Tibial nerve (tissue), 4 donors: ENCODE results near the gene TBX5. TPM values are rescaled to one million over a fixed set of nuclear protein-coding genes. Genes with fewer than 3 reads are reported as not detected.

ENCODE experiments used
- DNase-seq, 2 donors: peaks; one replicate each; pipeline ENCODE4 v3.0.0-alpha.2; 2019; ENCODE audit warnings: low spot score in 2 of 2
- H3K27ac ChIP-seq, 4 donors: fragments of 200-600 bp; sonication (generic) in 3 of 4; one replicate each; pipeline ENCODE4 v1.5.1; 2017 to 2019; ENCODE audit warnings: mild to moderate bottlenecking in 1 of 4
- H3K27me3 ChIP-seq, 2 donors: fragments of 200-600 bp; sonication (generic) in 1 of 2; one replicate each; pipeline versions ENCODE4 v1.5.1 to v1.6.0; 2017 to 2019
- H3K36me3 ChIP-seq, 3 donors: fragments of 200-600 bp; sonication (generic); one replicate each; pipeline ENCODE4 v1.5.1; 2018 to 2019
- H3K4me1 ChIP-seq, 4 donors: fragments of 200-600 bp; sonication (generic) in 3 of 4; one replicate each; pipeline ENCODE4 v1.5.1; 2017 to 2019
- H3K4me3 ChIP-seq, 4 donors: fragments of 200-600 bp; sonication (generic) in 3 of 4; one replicate each; pipeline ENCODE4 v1.5.1; 2017 to 2019; ENCODE audit warnings: mild to moderate bottlenecking in 1 of 4, moderate library complexity in 1 of 4
- H3K9me3 ChIP-seq, 4 donors: fragments of 200-600 bp; sonication (generic) in 3 of 4; one replicate each; pipeline ENCODE4 v1.5.1; 2017 to 2019
- EP300 ChIP-seq, 2 donors: sonication (generic); formaldehyde crosslinking; IDR thresholded peaks; one replicate each; pipeline ENCODE4 v1.6.1; 2017; ENCODE audit warnings: antibody characterized with exemption in 2 of 2, mild to moderate bottlenecking in 1 of 2
- POLR2A ChIP-seq, 2 donors: fragments of 450-650 bp; IDR thresholded peaks; one replicate each; pipeline ENCODE4 v1.6.1; 2017; ENCODE audit warnings: antibody characterized with exemption in 2 of 2, mild to moderate bottlenecking in 2 of 2, moderate library complexity in 2 of 2
- WGBS, 2 donors: methylation state at CpG; one replicate each; pipeline ENCODE4 v1.1.5; 2018; 5-methylcytosine and 5-hydroxymethylcytosine counted together
- total RNA-seq, 4 donors: library from RNA; depleted of rRNA; stranded (reverse); fragments of >200 nt; gene quantifications; one replicate each; pipeline ENCODE4 v1.1.0, GENCODE V29; 2016
- TF ChIP-seq, protein P1 (sequence below), 5 experiments: fragments of 200-600 bp in 3 of 5; fragments of 450-650 bp in 2 of 5; sonication (generic) in 3 of 5; IDR thresholded peaks; one replicate each; pipeline ENCODE4 v1.5.1; 2016 to 2019; ENCODE audit warnings: antibody characterized with exemption in 5 of 5, mild to moderate bottlenecking in 3 of 5, moderate library complexity in 2 of 5

The TBX5 gene
- total RNA-seq, 4 donors from 2014 or later, result not detected

DNA sequence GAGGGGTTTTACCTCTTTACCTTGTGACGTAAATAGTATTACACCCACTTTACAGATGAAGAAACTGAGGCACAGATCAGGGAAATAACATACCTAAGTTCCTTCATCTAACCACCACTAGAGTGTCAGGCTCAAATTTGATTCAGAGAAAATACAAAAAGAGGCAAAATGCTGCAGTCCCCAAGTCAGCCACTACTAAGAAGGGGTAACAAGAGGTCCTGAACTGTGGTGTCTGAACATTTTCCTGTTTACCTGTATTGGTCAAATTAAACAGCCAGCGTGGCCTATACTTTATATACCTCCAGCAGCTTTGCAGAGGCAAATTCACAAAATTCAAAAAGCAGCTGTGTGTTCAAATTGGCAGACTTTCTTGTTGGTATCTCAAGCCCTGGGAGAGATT, 92.0 kb downstream of the TBX5 start:
- WGBS, 2 donors, result 78 to 90% methylated on average over 2 of the region's 2 CpGs

DNA sequence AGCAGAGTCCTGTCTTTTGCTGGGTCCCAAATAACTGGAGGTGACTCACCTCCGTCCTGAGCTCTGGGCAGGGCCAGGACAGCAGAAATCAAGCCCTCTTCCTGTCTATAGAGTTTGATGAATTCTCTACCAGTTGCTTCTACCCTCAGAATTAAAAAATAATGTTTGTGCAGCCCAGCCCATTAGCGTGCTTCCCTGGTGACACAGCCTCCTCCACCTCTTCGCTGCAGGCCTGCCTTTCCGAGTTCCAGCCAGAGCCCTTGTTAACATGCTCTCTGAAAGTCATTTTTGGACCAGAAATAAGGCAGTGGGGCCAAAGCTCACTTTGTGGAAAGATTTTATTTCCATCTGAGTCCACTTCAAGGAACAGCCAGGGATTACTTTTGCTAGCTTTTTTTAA, 94.0 kb downstream of the TBX5 start:
- TF ChIP-seq, protein P1, sequence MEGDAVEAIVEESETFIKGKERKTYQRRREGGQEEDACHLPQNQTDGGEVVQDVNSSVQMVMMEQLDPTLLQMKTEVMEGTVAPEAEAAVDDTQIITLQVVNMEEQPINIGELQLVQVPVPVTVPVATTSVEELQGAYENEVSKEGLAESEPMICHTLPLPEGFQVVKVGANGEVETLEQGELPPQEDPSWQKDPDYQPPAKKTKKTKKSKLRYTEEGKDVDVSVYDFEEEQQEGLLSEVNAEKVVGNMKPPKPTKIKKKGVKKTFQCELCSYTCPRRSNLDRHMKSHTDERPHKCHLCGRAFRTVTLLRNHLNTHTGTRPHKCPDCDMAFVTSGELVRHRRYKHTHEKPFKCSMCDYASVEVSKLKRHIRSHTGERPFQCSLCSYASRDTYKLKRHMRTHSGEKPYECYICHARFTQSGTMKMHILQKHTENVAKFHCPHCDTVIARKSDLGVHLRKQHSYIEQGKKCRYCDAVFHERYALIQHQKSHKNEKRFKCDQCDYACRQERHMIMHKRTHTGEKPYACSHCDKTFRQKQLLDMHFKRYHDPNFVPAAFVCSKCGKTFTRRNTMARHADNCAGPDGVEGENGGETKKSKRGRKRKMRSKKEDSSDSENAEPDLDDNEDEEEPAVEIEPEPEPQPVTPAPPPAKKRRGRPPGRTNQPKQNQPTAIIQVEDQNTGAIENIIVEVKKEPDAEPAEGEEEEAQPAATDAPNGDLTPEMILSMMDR (IDR thresholded peaks at IDR 0.05), result no peak
- TF ChIP-seq EP300 (IDR thresholded peaks at IDR 0.05) (no peak), POLR2A (IDR thresholded peaks at IDR 0.05) (no peak)
- Histone ChIP-seq H3K4me3 (no peak overlapping the region), H3K4me1 (no peaks in the 10 kb centered on the region), H3K27ac (no peak overlapping the region), H3K36me3 (no peaks in the 10 kb centered on the region), H3K27me3 (no peaks in the 10 kb centered on the region), H3K9me3 (peaks cover 0 to 5% (median 0%) of the 10 kb centered on the region in 4 donors)
- no peak for DNase-seq
- WGBS, 2 donors, result 54 to 66% methylated on average over 4 of the region's 4 CpGs

More for the DNA sequence above, 92.0 kb downstream of the TBX5 start:
- no peak for TF ChIP-seq EP300 (IDR thresholded peaks at IDR 0.05)
- TF ChIP-seq POLR2A (IDR thresholded peaks at IDR 0.05), result no peak
- TF ChIP-seq, protein P1 (IDR thresholded peaks at IDR 0.05), result no peak
- H3K27me3 ChIP-seq, result no peaks in the 10 kb centered on the region
- H3K4me1 ChIP-seq, result no peaks in the 10 kb centered on the region
- H3K4me3 ChIP-seq, result no peak overlapping the region
- no peak overlapping the region for H3K27ac ChIP-seq
- peaks cover 0 to 5% (median 0%) of the 10 kb centered on the region in 4 donors for H3K9me3 ChIP-seq
- H3K36me3 ChIP-seq, result no peaks in the 10 kb centered on the region
- DNase-seq, result no peak

DNA sequence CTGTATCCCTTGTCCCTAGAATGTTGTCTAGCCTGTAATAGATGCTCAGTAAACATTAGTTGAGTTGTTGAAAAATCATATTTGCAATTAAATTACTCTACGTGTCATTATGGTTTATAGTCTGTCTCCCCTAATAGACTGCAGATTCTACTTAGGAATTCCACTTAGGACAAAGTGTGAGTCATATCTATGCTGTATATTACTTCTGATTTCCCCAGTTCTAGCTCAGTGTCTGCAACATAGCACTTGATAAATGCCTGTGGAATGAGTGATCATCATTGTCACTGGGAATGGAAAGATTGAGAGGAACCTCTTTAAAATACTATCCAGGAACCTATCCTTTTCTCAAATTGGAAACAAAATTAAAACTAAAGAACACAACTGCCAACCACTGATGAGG, 99.3 kb downstream of the TBX5 start:
- no peaks in the 10 kb centered on the region for H3K27me3 ChIP-seq
- H3K9me3 ChIP-seq, result peaks cover 0 to 13% (median 0%) of the 10 kb centered on the region in 4 donors
- no peaks in the 10 kb centered on the region for H3K4me1 ChIP-seq
- H3K27ac ChIP-seq, result no peak overlapping the region
- WGBS, 2 donors, result 63 to 76% methylated on average over 1 of the region's 1 CpG
- no peak for DNase-seq
- H3K4me3 ChIP-seq, result no peak overlapping the region
- TF ChIP-seq, protein P1 (IDR thresholded peaks at IDR 0.05), result no peak
- no peak for TF ChIP-seq EP300 (IDR thresholded peaks at IDR 0.05)
- no peak for TF ChIP-seq POLR2A (IDR thresholded peaks at IDR 0.05)
- no peaks in the 10 kb centered on the region for H3K36me3 ChIP-seq

DNA sequence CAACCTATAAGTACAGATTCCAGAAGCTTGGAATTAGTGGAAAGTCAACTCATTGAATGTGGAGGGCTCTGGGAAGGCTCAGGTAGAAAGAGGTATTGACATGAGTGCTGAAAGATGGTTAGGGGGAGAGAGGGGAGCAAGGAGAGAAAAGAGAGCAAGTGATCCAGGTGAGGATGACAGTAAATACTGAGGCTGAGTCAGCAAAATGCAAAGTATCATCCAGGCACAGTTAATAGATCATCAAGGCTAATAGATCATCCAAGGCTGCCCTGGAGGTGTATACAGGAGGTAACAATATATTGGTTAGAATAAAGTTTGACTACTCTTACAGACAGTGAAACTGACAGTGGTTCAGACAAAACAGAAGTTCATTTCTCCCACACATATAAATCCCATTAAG, 100.5 kb downstream of the TBX5 start:
- Histone ChIP-seq H3K27ac (no peak overlapping the region), H3K4me3 (no peak overlapping the region), H3K27me3 (no peaks in the 10 kb centered on the region), H3K4me1 (no peaks in the 10 kb centered on the region), H3K36me3 (no peaks in the 10 kb centered on the region), H3K9me3 (peaks cover 0 to 13% (median 0%) of the 10 kb centered on the region in 4 donors)
- TF ChIP-seq POLR2A (IDR thresholded peaks at IDR 0.05) (no peak), EP300 (IDR thresholded peaks at IDR 0.05) (no peak)
- TF ChIP-seq, protein P1 (IDR thresholded peaks at IDR 0.05), result no peak
- no peak for DNase-seq
